Endothelial cell (in vitro differentiated cells): ENCODE measurements around the gene TAS1R1. TPM values are rescaled to one million over a fixed set of nuclear protein-coding genes. Genes with fewer than 3 reads are reported as not detected.

Experiments
- DNase-seq: peaks from one replicate; pipeline ENCODE4 v3.0.0; 2021; ENCODE audit warnings: low spot score
- H3K27ac Mint-ChIP-seq: one replicate; pipeline ENCODE4 v1.8.0; 2021; ENCODE audit warnings: mixed read lengths, inconsistent platforms; ENCODE audit not compliant: unreplicated experiment
- H3K27me3 Mint-ChIP-seq: one replicate; pipeline ENCODE4 v1.8.0; 2021; ENCODE audit warnings: mild to moderate bottlenecking, moderate library complexity, mixed read lengths, inconsistent platforms; ENCODE audit not compliant: unreplicated experiment
- H3K36me3 Mint-ChIP-seq: one replicate; pipeline ENCODE4 v1.8.0; 2021; ENCODE audit warnings: mild to moderate bottlenecking, low read depth, mixed read lengths, inconsistent platforms; ENCODE audit not compliant: unreplicated experiment
- H3K4me1 Mint-ChIP-seq: one replicate; pipeline ENCODE4 v1.8.0; 2021; ENCODE audit warnings: mild to moderate bottlenecking, mixed read lengths, inconsistent platforms; ENCODE audit not compliant: unreplicated experiment
- H3K4me3 Mint-ChIP-seq: one replicate; pipeline ENCODE4 v1.8.0; 2021; ENCODE audit warnings: mild to moderate bottlenecking, mixed read lengths, inconsistent platforms; ENCODE audit not compliant: unreplicated experiment
- H3K9me3 Mint-ChIP-seq: one replicate; pipeline ENCODE4 v1.8.0; 2021; ENCODE audit warnings: mixed read lengths, inconsistent platforms; ENCODE audit not compliant: unreplicated experiment
- CTCF ChIP-seq: fragments of 200-600 bp; sonication (generic); IDR thresholded peaks from one replicate; pipeline ENCODE4 v1.5.0; 2021; ENCODE audit warnings: antibody characterized with exemption; ENCODE audit not compliant: unreplicated experiment
- total RNA-seq: library from RNA; stranded (reverse); fragmentation: NEBNext Ultra II Directional; extraction: Animal tissue kit (Norgen Biotek cat#: 25700); gene quantifications from one replicate; pipeline ENCODE4 v1.2.1, GENCODE V29; 2021; ENCODE audit not compliant: unreplicated experiment

TAS1R1 gene
- total RNA-seq, 1 donor from 2014 or later: not detected

DNA sequence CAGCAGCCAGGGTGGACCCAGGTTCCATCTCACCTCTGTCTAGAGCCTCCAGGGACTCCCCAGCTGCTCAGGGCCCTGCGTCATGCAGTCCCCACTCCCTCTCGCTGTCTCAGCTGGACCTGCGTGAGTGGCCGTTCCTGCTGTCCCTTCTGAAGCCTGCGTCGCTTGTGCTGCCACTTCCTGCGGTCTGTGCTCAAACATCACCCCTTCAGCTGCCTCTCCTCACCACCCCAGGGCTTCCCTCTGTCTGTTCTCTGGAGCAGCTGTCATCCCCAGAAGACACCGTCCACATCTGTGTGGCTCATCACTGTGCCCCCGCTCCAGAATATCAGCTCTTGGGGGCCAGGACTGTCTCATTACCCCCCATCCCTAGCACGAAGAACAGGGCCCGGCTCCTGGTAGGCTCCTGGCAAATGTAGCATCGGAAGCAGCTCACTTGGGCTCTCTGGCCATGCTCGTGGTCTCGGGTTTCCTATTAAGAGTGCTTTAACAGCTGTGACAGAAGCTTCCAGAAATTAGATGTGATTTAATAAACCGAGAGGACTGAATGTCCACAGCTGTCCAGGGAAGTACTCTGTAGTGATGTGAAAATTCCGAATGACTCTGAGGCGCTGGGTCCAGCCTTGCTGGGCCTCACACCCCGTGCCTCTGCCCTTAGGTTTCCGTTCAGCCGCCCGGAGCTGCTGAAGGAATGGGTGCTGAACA is 72.9 kb downstream of the TAS1R1 start:
- no peak overlapping the region for H3K27ac Mint-ChIP-seq
- H3K4me1 Mint-ChIP-seq: peaks cover 4% of the 10 kb centered on the region
- H3K9me3 Mint-ChIP-seq: no peaks in the 10 kb centered on the region
- H3K27me3 Mint-ChIP-seq: peaks cover 3% of the 10 kb centered on the region
- H3K4me3 Mint-ChIP-seq: peak overlapping the region; percentile 67
- no peak for DNase-seq
- H3K36me3 Mint-ChIP-seq: peaks cover 18% of the 10 kb centered on the region
- TF ChIP-seq CTCF: no peak

- DNase-seq: no peak
- no peaks in the 10 kb centered on the region for H3K9me3 Mint-ChIP-seq
- H3K27ac Mint-ChIP-seq: no peak overlapping the region
- H3K36me3 Mint-ChIP-seq: peaks cover 22% of the 10 kb centered on the region
- H3K4me3 Mint-ChIP-seq: no peak overlapping the region
- peaks cover 3% of the 10 kb centered on the region for H3K27me3 Mint-ChIP-seq
- H3K4me1 Mint-ChIP-seq: peaks cover 4% of the 10 kb centered on the region
- no peak for TF ChIP-seq CTCF
Measured at GRCh38 chr1:6628971-6629479, 73.9 kb downstream of the TAS1R1 start.

Other genes with a start within 250 kb of the TAS1R1 start
- gene ACOT7, start 161.5 kb upstream of the TAS1R1 start, total RNA-seq: 35.1 TPM
- 0.10 TPM for gene HES2, start 135.4 kb upstream of the TAS1R1 start, total RNA-seq
- 0.36 TPM for gene ESPN, start 130.5 kb upstream of the TAS1R1 start, total RNA-seq
- gene TNFRSF25, start 89.1 kb upstream of the TAS1R1 start, total RNA-seq: 104 TPM
- gene PLEKHG5, start 63.6 kb upstream of the TAS1R1 start, total RNA-seq: 109 TPM
- gene NOL9, start 794 bp upstream of the TAS1R1 start, total RNA-seq: 26.9 TPM
- 32.2 TPM for gene ZBTB48, start 24.7 kb downstream of the TAS1R1 start, total RNA-seq
- 5.0 TPM for gene KLHL21, start 47.6 kb downstream of the TAS1R1 start, total RNA-seq
- 21.6 TPM for gene PHF13, start 58.4 kb downstream of the TAS1R1 start, total RNA-seq
- 13.5 TPM for gene THAP3, start 69.6 kb downstream of the TAS1R1 start, total RNA-seq
- gene DNAJC11, start 146.5 kb downstream of the TAS1R1 start, total RNA-seq: 57.0 TPM
- 87.3 TPM for gene CAMTA1, start 230.1 kb downstream of the TAS1R1 start, total RNA-seq